Endothelial cell (in vitro differentiated cells): ENCODE results near the gene SCAPER. TPM values are rescaled to one million over a fixed set of nuclear protein-coding genes. Genes with fewer than 3 reads are reported as not detected.

ENCODE experiments used
- DNase-seq: peaks from one replicate; pipeline ENCODE4 v3.0.0; 2021; ENCODE audit warnings: low spot score
- H3K27ac Mint-ChIP-seq: one replicate; pipeline ENCODE4 v1.8.0; 2021; ENCODE audit warnings: mixed read lengths, inconsistent platforms; ENCODE audit not compliant: unreplicated experiment
- H3K27me3 Mint-ChIP-seq: one replicate; pipeline ENCODE4 v1.8.0; 2021; ENCODE audit warnings: mild to moderate bottlenecking, moderate library complexity, mixed read lengths, inconsistent platforms; ENCODE audit not compliant: unreplicated experiment
- H3K36me3 Mint-ChIP-seq: one replicate; pipeline ENCODE4 v1.8.0; 2021; ENCODE audit warnings: mild to moderate bottlenecking, low read depth, mixed read lengths, inconsistent platforms; ENCODE audit not compliant: unreplicated experiment
- H3K4me1 Mint-ChIP-seq: one replicate; pipeline ENCODE4 v1.8.0; 2021; ENCODE audit warnings: mild to moderate bottlenecking, mixed read lengths, inconsistent platforms; ENCODE audit not compliant: unreplicated experiment
- H3K4me3 Mint-ChIP-seq: one replicate; pipeline ENCODE4 v1.8.0; 2021; ENCODE audit warnings: mild to moderate bottlenecking, mixed read lengths, inconsistent platforms; ENCODE audit not compliant: unreplicated experiment
- H3K9me3 Mint-ChIP-seq: one replicate; pipeline ENCODE4 v1.8.0; 2021; ENCODE audit warnings: mixed read lengths, inconsistent platforms; ENCODE audit not compliant: unreplicated experiment
- CTCF ChIP-seq: fragments of 200-600 bp; sonication (generic); IDR thresholded peaks from one replicate; pipeline ENCODE4 v1.5.0; 2021; ENCODE audit warnings: antibody characterized with exemption; ENCODE audit not compliant: unreplicated experiment
- total RNA-seq: library from RNA; stranded (reverse); fragmentation: NEBNext Ultra II Directional; extraction: Animal tissue kit (Norgen Biotek cat#: 25700); gene quantifications from one replicate; pipeline ENCODE4 v1.2.1, GENCODE V29; 2021; ENCODE audit not compliant: unreplicated experiment

The SCAPER gene
- total RNA-seq, 1 donor from 2014 or later = 18.1 TPM

GRCh38 chr15:76426941-76427340 is 478.2 kb downstream of the SCAPER start:
- peaks cover 3% of the 10 kb centered on the region for H3K27me3 Mint-ChIP-seq
- no peak overlapping the region for H3K4me3 Mint-ChIP-seq
- no peaks in the 10 kb centered on the region for H3K9me3 Mint-ChIP-seq
- peaks cover 21% of the 10 kb centered on the region for H3K36me3 Mint-ChIP-seq
- DNase-seq = no peak
- no peak for TF ChIP-seq CTCF
- no peak overlapping the region for H3K27ac Mint-ChIP-seq
- no peaks in the 10 kb centered on the region for H3K4me1 Mint-ChIP-seq

- no peak overlapping the region for H3K4me3 Mint-ChIP-seq
- no peak overlapping the region for H3K27ac Mint-ChIP-seq
- H3K36me3 Mint-ChIP-seq = no peaks in the 10 kb centered on the region
- no peaks in the 10 kb centered on the region for H3K4me1 Mint-ChIP-seq
- no peak for DNase-seq
- no peaks in the 10 kb centered on the region for H3K9me3 Mint-ChIP-seq
- H3K27me3 Mint-ChIP-seq = no peaks in the 10 kb centered on the region
- no peak for TF ChIP-seq CTCF
Observed at GRCh38 chr15:76418352-76419140, 486.6 kb downstream of the SCAPER start.

GRCh38 chr15:76401285-76401684 is 503.9 kb downstream of the SCAPER start:
- H3K4me1 Mint-ChIP-seq = peaks cover 5% of the 10 kb centered on the region
- DNase-seq = no peak
- no peaks in the 10 kb centered on the region for H3K36me3 Mint-ChIP-seq
- TF ChIP-seq CTCF = no peak
- H3K27me3 Mint-ChIP-seq = peaks cover 2% of the 10 kb centered on the region
- H3K4me3 Mint-ChIP-seq = no peak overlapping the region
- H3K27ac Mint-ChIP-seq = no peak overlapping the region
- no peaks in the 10 kb centered on the region for H3K9me3 Mint-ChIP-seq

- no peak for TF ChIP-seq CTCF
- Mint-ChIP-seq H3K27ac (no peak overlapping the region), H3K27me3 (peaks cover 2% of the 10 kb centered on the region), H3K36me3 (no peaks in the 10 kb centered on the region), H3K4me3 (no peak overlapping the region), H3K4me1 (peaks cover 5% of the 10 kb centered on the region), H3K9me3 (no peaks in the 10 kb centered on the region)
- DNase-seq = no peak
Observed at GRCh38 chr15:76398317-76399104, 506.6 kb downstream of the SCAPER start.

GRCh38 chr15:76393614-76394013 is 511.5 kb downstream of the SCAPER start:
- H3K4me1 Mint-ChIP-seq = no peaks in the 10 kb centered on the region
- no peaks in the 10 kb centered on the region for H3K36me3 Mint-ChIP-seq
- DNase-seq = no peak
- H3K4me3 Mint-ChIP-seq = no peak overlapping the region
- H3K27ac Mint-ChIP-seq = no peak overlapping the region
- no peak for TF ChIP-seq CTCF
- H3K9me3 Mint-ChIP-seq = no peaks in the 10 kb centered on the region
- peaks cover 2% of the 10 kb centered on the region for H3K27me3 Mint-ChIP-seq
